ENCODE results near the gene TXNDC12.

- no peak for TF ChIP-seq EZH2 (IDR thresholded peaks at IDR 0.05; ENCODE audit: borderline replicate concordance, insufficient read depth, low read depth, low read length, poor library complexity, severe bottlenecking)
- no peak for TF ChIP-seq CTCF (IDR thresholded peaks at IDR 0.05)
Measured at GRCh38 chr1:52096216-52096615, 41.2 kb upstream of the TXNDC12 start.

Measured in B cell (primary cell).